Thoracic aorta (tissue), 2 donors: ENCODE data around the gene MAML3. TPM values are rescaled to one million over a fixed set of nuclear protein-coding genes. Genes with fewer than 3 reads are reported as not detected.

ENCODE experiments used
- ATAC-seq: fragments of 150-250 bp; one replicate; pipeline ENCODE4 v1.8.0; 2017; ENCODE audit warnings: low read depth; ENCODE audit not compliant: insufficient number of reproducible peaks, low FRiP score
- DNase-seq: peaks from one replicate; pipeline ENCODE4 v3.0.0-alpha.2; 2020; ENCODE audit warnings: low spot score
- H3K27ac ChIP-seq, 2 donors: fragments of 200-600 bp; sonication (generic); 1 replicate in 1 of 2; 2 replicates in 1 of 2; pipeline ENCODE4 v1.5.1; 2016; ENCODE audit warnings: mild to moderate bottlenecking in 2 of 2, moderate library complexity in 2 of 2
- H3K27me3 ChIP-seq: fragments of 200-600 bp; sonication (generic); replicated peaks from 2 replicates; pipeline ENCODE4 v1.6.0; 2016; ENCODE audit warnings: mild to moderate bottlenecking; ENCODE audit not compliant: insufficient read depth
- H3K36me3 ChIP-seq: fragments of 200-600 bp; sonication (generic); one replicate; pipeline ENCODE4 v1.5.1; 2016
- H3K4me1 ChIP-seq, 2 donors: fragments of 200-600 bp; sonication (generic); 1 replicate in 1 of 2; 2 replicates in 1 of 2; pipeline versions ENCODE4 v1.5.1 to v1.6.0; 2016; ENCODE audit warnings: low read depth in 2 of 2, mild to moderate bottlenecking in 1 of 2; ENCODE audit not compliant: control insufficient read depth in 1 of 2
- H3K4me3 ChIP-seq: fragments of 200-600 bp; sonication (generic); 2 replicates; pipeline ENCODE4 v1.5.1; 2016; ENCODE audit warnings: mild to moderate bottlenecking
- H3K9me3 ChIP-seq: fragments of 200-600 bp; sonication (generic); 2 replicates; pipeline ENCODE4 v1.5.1; 2016
- CTCF ChIP-seq: fragments of 200-600 bp; sonication (generic); IDR thresholded peaks from one replicate; pipeline ENCODE4 v1.5.1; 2019; ENCODE audit warnings: antibody characterized with exemption
- total RNA-seq, 2 donors: library from RNA; depleted of rRNA; stranded (reverse); fragments of >200 nt; gene quantifications; one replicate each; pipeline versions ENCODE4 v1.1.0 to v1.2.3, GENCODE V29; 2016

MAML3 gene
- total RNA-seq, 2 donors from 2014 or later, result 7.3 to 14.1 TPM

DNA sequence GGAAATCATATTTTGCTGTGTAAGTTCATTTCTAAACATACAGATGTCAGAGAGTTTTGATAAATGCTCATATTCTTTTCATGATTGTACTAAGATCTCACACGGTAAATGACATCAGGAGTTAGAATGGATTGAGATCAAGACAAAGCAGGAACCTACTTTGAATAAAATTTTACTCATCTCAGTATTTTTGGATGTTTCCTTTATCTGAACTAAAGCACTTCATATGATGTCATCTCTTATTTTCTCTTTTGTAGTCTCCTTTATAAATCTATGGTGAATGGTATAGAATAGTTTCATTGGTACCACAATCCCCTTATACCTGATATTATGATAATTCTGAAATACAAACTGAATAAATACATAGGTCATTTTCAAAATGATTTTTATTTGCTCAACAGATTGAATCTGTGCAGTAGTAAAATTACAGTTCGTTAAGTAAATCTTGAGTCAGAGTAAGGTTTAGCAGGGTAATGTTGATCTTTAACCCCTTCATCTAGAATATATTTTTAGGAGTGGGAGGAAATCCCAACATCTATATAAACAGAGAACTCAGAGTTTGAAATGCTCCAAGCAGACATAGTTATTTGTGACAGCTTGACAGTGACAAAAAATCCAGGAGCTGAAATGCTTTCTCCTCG lies 308.4 kb downstream of the MAML3 start:
- no peak for ATAC-seq
- H3K27me3 ChIP-seq, result no peaks in the 10 kb centered on the region
- H3K4me1 ChIP-seq, result no peaks in the 10 kb centered on the region
- no peaks in the 10 kb centered on the region for H3K36me3 ChIP-seq
- TF ChIP-seq CTCF, result no peak
- no peak for DNase-seq
- no peaks in the 10 kb centered on the region for H3K9me3 ChIP-seq
- no peak overlapping the region for H3K4me3 ChIP-seq
- no peak overlapping the region for H3K27ac ChIP-seq

- Histone ChIP-seq H3K4me1 (no peaks in the 10 kb centered on the region), H3K27ac (no peak overlapping the region), H3K36me3 (no peaks in the 10 kb centered on the region), H3K27me3 (no peaks in the 10 kb centered on the region), H3K4me3 (no peak overlapping the region), H3K9me3 (no peaks in the 10 kb centered on the region)
- DNase-seq (no peak), ATAC-seq (no peak)
- TF ChIP-seq CTCF, result no peak
Measured at GRCh38 chr4:139844459-139845036, 309.4 kb downstream of the MAML3 start.

DNA sequence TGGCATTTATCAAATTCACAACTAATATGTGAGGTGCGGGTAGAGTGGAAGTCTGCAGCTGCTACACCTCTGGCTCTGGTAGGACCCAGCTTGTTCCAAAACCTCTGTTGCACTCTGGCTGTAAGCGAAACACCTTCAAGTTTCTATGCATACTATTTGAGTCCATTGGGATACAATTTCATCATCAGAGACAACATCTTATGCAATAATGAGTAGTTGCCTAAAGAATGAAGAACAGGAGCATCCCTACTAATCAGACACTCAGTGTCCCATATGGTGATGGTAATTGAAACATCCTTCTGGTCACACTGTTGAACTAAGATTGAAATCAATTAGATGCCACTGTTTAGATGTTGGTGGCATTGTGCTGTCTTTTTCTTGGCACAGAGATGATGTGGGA lies 309.9 kb downstream of the MAML3 start:
- DNase-seq, result no peak
- H3K4me1 ChIP-seq, result no peaks in the 10 kb centered on the region
- no peak for ATAC-seq
- H3K9me3 ChIP-seq, result no peaks in the 10 kb centered on the region
- H3K36me3 ChIP-seq, result no peaks in the 10 kb centered on the region
- H3K27ac ChIP-seq, result no peak overlapping the region
- H3K4me3 ChIP-seq, result no peak overlapping the region
- TF ChIP-seq CTCF, result no peak
- H3K27me3 ChIP-seq, result no peaks in the 10 kb centered on the region

- DNase-seq (no peak), ATAC-seq (no peak)
- Histone ChIP-seq H3K4me3 (no peak overlapping the region), H3K27ac (no peak overlapping the region), H3K27me3 (no peaks in the 10 kb centered on the region), H3K4me1 (no peaks in the 10 kb centered on the region), H3K9me3 (no peaks in the 10 kb centered on the region), H3K36me3 (no peaks in the 10 kb centered on the region)
- TF ChIP-seq CTCF, result no peak
Measured at GRCh38 chr4:139843641-139844040, 310.3 kb downstream of the MAML3 start.

- no peaks in the 10 kb centered on the region for H3K9me3 ChIP-seq
- no peak overlapping the region for H3K4me3 ChIP-seq
- H3K36me3 ChIP-seq, result no peaks in the 10 kb centered on the region
- no peaks in the 10 kb centered on the region for H3K4me1 ChIP-seq
- no peaks in the 10 kb centered on the region for H3K27me3 ChIP-seq
- ATAC-seq (no peak), DNase-seq (no peak)
- H3K27ac ChIP-seq, result no peak overlapping the region
- no peak for TF ChIP-seq CTCF
Measured at GRCh38 chr4:139841464-139842195, 312.4 kb downstream of the MAML3 start.
